SW480 (cell line): ENCODE data around the gene TMIGD3.

Experiments
- DNase-seq: peaks from one replicate; pipeline ENCODE4 v3.0.0-alpha.2; 2016; ENCODE audit warnings: low spot score

TMIGD3 gene

GRCh38 chr1:111507411-111508201 lies 4.2 kb upstream of the TMIGD3 start:
- peak; percentile 6 for DNase-seq

GRCh38 chr1:111506561-111506960 lies 3.1 kb upstream of the TMIGD3 start:
- DNase-seq: no peak

- DNase-seq: no peak
These were observed 2.2 kb upstream of the TMIGD3 start for GRCh38 chr1:111505641-111506119.

DNA sequence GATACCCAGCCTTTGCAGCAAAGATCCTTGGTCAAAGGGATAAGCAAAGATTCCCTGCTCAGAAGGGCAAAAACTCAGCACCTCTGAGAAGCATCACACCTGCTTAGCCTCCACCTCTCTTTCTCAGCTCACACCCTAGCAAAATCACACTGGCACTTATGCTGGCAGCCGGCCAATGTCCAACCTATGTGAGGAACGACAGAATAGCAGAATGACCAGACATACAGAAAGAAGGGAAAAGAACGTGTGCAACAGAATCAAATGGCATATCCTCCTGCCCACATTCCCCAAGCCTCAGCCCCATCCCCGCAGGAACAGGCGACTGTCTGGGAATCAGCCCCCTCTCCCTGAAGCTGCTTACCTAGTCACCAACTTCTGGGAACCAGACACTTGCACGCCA lies 664 bp upstream of the TMIGD3 start:
- DNase-seq: no peak

DNA sequence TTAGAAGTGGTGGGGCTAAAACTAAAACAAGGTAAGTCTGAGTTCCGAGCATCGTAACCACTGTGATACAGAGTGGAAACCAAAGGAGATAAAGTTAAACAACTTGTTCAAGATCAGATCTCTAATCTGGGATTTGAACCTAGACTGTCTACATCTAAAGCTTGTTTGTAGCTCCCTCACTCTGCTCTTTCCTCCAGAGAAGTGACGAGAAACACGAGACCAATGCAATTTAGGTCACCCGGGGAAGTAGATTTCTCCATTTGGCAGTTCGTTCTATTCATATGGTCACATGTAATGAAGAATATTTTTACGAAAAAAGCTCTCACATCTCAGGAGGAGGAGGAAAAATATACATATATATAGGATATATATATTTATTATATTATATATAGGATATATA lies 1.8 kb downstream of the TMIGD3 start:
- DNase-seq: no peak

GRCh38 chr1:111499026-111499785 lies 4.2 kb downstream of the TMIGD3 start:
- DNase-seq: no peak

GRCh38 chr1:111497592-111497991 lies 5.8 kb downstream of the TMIGD3 start:
- no peak for DNase-seq

DNA sequence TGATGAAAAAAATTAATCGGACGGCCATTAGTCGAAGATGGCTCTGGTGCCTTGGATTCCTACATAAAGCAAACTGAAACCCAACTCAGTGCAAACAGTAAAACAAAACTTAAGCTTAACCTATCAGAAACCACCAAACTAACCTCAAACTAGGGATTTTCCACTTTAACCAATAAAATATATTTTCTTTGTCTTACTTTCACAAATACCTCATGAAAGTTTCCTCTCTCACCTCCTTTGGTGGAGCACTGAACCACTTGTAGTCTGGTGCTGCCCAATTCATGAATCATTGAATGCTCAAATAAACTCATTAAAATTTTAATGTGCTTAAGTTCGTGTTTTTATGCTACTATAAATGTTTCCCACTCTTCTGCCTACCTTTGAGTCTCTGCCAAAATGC lies 7.0 kb downstream of the TMIGD3 start:
- no peak for DNase-seq

- DNase-seq: no peak
These were observed 12.4 kb downstream of the TMIGD3 start for GRCh38 chr1:111491070-111491469.

DNA sequence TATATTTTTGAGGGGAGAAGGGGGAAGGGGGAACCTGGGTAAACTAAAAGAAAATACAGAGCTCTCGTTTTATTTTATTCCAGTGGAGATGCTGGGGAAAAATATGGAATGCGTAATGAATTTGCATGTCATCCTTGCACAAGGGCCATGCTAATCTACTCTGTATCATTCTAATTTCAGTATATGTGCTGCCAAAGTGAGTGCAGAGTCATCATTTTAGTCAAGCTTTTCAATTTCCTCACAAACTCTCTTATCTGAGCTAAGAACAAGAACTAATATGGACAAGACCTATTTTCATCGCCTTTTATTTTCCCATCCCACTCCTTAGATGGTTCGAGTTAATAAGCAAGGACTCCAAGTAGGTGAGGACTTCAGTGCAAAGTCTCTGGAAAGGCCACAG lies 13.2 kb downstream of the TMIGD3 start:
- DNase-seq: no peak

GRCh38 chr1:111489604-111490003 lies 13.8 kb downstream of the TMIGD3 start:
- DNase-seq: no peak

DNA sequence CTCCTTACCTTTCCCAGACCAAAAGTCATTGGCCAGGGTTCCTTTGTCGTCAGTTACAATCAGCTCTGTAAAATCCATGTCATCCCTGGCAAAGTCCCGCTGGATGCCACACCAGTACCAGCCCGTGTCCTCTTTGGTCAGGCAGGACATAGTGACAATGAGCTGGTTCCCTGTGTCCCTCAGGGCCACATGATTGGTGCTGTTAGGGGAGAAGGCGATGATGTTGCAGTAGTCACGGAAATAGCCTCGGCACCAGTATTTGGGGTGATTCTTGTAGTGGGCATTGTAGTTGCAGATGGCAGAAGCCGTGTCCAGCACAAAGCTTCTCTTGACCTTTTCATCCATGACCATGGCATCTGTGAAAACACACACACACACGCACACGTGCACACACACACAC lies 14.8 kb downstream of the TMIGD3 start:
- no peak for DNase-seq

- DNase-seq: no peak
These were observed 16.3 kb downstream of the TMIGD3 start for GRCh38 chr1:111487133-111487532.

DNA sequence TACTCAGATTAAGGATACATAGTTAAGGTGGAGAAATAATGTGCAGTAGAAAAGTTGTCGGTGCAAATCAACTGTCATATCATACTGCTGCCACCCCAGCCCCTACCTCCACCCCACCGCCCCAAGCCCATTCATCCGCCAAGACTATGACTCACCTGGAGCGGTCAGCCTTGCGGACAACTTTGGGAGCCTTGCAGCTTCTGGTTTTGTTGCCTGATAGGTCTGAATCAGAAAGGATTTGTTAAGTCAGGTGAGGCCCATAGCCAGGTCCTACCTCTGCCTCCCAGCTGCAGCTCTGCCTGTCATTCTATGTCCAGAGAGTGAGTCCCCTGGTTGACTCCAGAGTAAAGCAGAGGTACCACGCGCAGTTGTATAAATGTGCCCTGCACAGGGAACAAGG lies 17.0 kb downstream of the TMIGD3 start:
- no peak for DNase-seq

DNA sequence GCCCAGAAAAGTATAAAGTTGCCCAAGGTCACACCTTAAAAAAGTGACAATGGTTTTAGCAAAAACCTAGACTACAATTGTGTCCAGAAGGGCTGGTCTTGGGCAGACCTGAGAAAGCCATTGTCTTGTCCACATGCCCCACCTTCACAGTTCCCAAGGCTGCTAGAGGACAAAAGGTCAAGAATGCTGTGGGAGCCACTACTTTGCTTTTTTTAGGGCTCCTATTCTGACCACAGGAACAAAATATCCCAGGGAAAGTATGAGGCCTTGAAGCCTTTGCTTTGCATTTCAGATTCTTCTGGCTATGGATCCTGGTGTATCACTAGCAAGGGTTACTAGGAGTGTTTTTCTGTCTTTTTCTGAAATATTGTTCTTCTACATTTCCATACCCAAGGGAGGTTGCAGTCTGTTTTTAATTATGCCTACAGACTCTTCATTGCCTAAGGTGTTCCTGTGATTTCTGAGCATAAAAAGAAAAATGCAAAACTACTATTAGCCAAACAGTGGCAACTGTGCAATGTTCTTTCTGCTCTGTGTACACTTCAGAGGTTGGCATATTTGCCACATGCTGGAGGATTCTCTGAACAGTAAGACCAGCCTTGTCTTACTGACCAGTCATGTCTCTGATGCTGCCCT lies 18.9 kb downstream of the TMIGD3 start:
- DNase-seq: no peak

- no peak for DNase-seq
These were observed 19.6 kb downstream of the TMIGD3 start for GRCh38 chr1:111483876-111484275.

- no peak for DNase-seq
These were observed 20.3 kb downstream of the TMIGD3 start for GRCh38 chr1:111483166-111483565.

DNA sequence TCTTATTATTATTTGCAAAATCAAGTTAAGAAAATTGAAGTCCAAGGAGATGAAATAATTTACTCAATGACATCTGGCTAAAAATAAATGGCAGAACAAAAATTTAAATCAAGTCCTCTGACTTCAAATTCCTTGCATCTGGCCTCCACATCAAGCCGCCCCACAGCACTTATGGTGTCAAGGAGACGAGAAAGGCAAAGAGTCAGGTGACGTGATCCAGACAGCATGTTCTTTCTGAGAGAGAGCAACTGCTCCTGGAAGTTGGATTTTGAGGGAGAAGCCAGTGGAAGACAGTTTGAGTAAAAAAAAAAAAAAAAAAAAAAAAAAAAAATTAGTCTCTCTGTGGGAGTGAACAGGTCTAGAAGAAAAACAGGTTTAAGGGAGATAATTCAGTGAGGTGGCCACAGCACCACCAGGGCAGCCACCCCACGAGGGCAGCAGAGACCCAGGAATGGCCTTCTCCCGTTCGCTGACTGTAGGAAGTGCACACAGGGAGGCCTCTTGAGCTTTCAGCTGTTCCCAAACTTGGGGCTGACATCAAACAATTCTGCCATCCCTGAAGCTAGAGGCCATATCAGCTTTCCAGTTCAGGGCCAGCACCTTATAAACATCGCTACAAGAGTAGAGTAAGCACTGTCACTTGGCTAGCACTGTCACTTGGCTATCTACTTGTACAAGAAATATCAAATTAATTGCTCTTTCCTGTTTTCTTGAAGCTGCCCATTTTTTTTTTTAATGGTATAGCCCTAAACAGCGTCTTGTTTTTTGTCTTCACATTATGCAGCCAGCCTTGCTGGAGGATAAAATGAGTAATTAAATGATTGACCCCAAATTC lies 21.8 kb downstream of the TMIGD3 start:
- DNase-seq: peak; percentile 64

GRCh38 chr1:111480674-111481073 lies 22.8 kb downstream of the TMIGD3 start:
- no peak for DNase-seq

DNA sequence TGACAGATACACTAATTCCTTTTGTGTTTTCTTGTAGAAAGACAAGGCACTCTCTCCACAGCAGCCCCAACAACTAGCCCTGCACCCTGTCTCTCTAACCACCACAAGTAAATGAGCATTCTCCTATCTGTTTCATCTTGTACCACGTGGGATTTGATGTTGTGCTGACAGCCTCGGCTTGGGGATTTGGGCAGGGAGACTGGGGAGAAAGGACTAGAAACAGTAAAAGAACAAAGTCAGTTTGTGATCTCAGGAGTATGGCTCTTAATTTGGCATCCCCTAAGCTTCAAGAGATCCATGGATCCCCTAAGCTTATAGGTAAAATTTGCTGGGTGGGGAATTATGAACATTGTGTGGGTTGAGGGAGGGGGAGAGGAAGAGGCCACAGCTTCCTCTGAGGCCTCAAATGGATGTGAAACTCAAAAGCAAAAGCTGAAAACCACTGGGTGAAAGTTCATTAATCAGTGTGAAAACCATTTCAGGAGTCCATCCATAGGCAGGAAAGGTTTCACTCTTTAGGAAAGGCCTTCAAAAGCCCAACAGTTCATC lies 26.6 kb downstream of the TMIGD3 start:
- DNase-seq: no peak

- DNase-seq: no peak
These were observed 27.2 kb downstream of the TMIGD3 start for GRCh38 chr1:111476214-111476613.

- DNase-seq: no peak
These were observed 27.7 kb downstream of the TMIGD3 start for GRCh38 chr1:111475701-111476100.
